Posterior cingulate gyrus (tissue), 11 donors: ENCODE results near the gene LYAR.

ENCODE experiments used
- DNase-seq, 10 donors: peaks; one replicate each; pipeline versions ENCODE4 v3.0.0 to v3.0.0-alpha.2; 2020 to 2021; ENCODE audit warnings: mixed read lengths in 3 of 10
- intact Hi-C: fragments of 100-400 bp; cut with DNase I; formaldehyde crosslinking; loops from one replicate; pipeline ENCODE4 v1.15.1; 2023

LYAR gene

DNA sequence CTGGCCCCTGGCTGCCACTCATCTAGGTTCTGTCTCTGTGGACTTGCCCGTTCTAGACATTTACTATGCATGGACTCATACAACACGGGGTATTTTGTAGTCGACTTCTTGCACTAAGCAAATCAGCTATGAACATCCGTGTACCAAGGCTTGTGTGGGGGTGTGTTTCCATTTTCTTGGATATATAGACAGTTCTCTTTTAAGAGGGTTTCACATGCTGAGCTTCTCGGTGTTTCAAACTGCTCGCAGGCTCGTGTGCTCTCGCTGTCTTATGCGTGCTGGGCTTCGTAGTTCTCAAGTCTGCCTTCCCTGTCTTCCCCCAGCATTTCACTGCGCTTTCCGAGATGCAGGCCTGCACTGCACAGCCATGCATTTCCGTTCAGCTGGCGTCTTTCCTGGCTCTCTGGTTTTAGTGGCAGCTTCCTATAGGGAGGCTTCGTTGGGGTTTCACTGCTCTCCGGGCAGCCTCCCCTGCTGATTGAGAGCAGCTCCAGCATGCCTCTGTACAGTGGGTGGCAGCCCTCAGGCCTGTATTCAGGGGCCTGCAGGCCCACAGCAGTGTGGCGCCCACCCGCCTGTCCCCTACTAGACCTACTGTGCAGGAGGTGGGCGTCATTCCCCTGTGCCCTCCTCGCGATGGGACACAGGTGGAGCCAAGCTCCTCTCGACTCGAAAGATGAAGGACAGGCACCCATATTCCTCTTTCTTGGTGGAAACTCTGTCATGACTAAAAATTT, 27.7 kb upstream of the LYAR start:
- no peak for DNase-seq
- intact Hi-C loops: no loop called here

DNA sequence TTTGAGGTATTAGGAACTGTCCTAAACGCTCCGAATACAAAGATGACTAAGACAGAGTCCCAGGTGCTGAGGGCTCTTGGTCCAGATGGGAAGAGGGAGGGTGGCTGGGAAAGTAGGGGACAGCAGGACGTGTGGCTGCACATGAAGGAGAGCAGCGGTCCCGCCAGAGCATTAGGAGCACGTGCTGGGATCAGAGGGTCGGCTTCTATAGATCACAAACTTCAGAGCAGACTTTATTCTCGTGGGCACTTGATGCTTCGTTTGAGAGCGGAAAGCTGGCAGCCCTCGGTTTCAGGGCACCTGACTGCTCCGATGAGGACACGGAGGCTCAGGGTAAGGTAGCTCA, 26.2 kb upstream of the LYAR start:
- intact Hi-C loops: no loop called here
- no peak for DNase-seq

DNA sequence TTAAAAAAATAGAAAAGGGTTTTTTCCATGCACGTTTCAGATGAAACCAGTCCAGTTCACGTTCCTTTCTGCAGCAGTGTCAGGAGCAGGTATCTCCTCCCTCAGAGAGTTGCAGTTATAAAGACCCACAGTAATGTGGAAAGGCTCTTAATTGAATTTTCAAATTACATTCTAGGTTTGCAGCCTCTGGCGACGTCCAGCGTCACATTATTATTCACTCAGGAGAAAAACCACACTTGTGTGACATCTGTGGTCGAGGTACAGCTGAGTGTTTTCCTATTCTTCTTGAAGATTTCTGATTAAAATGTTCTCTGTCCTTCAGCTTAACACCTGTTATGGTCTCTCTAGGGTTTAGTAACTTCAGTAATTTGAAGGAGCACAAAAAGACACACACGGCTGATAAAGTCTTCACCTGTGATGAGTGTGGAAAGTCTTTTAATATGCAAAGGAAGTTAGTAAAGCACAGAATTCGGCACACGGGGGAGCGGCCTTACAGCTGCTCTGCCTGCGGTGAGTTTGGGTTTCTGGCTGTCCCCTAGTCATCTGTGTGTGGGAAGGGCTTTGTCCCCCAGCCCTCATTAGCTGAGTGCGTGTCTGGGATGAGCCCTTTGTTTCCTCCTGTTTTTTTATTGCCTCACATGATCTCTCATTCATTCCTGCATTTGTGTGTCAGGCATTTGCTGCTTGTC, 25.7 kb upstream of the LYAR start:
- intact Hi-C loops: no loop called here
- DNase-seq: no peak

DNA sequence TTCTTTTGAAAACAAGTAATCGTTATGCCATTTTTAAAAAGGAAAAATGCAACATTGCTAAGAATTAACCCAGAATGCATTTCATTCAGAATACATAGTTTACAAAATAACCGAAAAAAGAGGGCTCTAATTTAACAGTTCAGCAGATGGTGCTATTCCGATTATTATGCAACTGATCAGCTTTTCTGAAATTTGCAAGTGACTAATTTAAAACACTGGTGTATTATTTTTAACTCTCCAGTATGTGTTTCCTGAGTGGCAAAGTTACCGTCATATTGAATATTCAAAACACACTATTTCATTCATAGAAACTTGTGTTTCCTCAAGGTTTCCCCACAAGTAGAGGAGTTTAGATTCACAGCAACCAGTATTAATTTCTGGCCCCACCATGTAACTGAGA, 21.2 kb upstream of the LYAR start:
- no peak for DNase-seq
- intact Hi-C loops: no loop called here

DNA sequence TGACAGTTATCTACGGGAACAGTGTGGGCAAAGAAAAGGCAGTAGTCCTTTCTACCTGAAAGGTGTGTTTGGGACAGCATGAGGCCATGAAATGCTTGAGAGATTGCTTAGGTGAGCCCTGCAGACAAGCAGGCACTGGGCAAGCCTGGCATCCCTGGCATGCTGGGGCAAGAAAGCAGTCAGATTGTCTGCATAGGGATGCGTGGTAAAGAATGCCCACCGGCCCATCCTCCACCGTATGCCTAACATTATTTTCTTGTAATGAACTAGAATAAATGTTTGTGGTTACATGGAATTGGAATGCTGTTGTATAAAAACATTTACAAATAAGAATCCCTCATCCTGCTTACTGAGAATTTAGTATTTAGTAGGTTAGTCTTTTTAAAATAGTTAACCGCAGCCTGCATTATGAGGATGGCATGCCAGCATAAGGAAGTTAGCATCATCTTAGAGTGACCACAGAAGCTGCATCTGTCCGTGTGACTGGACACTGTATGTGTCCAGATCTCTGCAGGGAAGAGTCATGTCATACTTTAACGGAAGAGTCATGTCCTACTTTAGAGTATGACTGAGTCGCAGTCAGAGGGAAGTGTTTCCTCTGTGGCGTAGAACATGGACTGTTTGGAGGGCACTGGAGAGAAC, 19.0 kb upstream of the LYAR start:
- intact Hi-C loops: no loop called here
- no peak for DNase-seq

DNA sequence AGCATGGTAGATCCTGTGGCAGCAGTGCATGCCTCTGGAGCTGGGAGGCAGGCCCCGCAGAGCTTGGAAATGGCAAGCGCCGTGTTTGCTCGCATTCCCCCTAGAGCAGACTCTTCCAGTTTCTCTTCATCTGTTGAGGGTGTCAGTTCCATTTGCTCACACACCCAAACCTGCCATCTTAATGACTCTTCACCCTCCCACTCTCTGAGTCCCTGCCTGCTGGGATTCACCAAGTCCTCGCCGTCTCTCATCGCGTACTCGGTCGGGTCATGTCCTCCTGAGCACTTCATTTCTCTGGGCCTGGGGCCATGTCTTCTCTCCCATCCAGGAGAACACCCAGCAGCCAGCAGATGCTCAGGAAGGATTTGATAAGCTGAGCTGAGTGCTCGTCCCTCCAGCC, 17.0 kb upstream of the LYAR start:
- intact Hi-C loops: no loop called here
- DNase-seq: no peak

DNA sequence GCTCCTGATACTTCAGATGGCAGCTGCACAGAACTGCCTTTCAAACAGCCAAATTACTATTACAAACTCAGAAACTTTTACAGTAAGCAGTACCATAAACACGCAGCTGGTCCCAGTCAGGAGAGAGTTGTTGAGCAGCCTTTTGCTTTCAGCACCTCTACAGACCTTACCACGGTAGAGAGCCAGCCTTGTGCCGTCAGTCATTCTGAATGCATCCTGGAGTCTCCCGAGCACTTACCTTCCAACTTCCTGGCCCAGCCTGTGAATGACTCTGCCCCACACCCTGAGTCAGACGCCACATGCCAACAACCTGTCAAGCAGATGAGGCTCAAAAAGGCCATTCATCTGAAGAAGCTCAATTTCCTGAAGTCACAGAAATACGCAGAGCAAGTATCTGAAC, 12.5 kb upstream of the LYAR start:
- intact Hi-C loops: no loop called here

DNA sequence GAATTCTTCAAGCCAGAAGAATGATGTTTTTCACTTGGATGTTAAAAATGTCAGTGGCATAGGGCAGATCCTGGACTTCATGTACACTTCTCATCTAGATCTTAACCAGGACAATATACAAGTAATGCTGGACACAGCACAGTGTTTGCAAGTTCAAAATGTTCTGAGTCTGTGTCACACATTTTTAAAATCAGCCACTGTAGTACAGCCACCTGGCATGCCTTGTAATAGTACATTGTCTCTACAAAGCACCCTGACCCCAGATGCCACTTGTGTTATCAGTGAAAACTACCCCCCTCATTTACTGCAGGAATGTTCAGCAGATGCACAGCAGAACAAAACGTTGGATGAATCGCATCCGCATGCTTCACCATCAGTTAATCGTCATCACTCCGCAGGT, 12.0 kb upstream of the LYAR start:
- intact Hi-C loops: no loop called here

More for the DNA sequence above, 12.5 kb upstream of the LYAR start:
- DNase-seq: no peak

DNA sequence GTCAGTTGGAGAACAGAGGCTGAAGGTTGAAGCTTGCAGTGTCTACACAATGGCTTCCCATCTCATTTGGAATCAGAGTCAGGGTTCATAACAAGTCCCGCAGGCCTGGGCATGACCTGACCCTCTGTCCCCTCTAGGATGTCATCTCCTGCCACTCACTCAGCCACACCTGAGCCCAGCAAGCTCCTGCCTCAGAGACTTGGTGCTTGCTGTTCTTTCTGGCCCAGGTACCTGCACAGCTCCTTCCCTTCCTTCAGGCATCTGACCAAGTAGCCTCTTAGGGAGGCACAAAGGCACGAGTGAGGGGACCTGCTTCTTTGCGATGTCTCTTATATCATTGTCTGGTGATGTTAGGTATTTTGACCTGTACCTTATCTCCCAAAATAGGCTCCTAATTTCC, 9.1 kb upstream of the LYAR start:
- intact Hi-C loops: no loop called here
- no peak for DNase-seq

More for the DNA sequence above, 12.0 kb upstream of the LYAR start:
- DNase-seq: no peak

DNA sequence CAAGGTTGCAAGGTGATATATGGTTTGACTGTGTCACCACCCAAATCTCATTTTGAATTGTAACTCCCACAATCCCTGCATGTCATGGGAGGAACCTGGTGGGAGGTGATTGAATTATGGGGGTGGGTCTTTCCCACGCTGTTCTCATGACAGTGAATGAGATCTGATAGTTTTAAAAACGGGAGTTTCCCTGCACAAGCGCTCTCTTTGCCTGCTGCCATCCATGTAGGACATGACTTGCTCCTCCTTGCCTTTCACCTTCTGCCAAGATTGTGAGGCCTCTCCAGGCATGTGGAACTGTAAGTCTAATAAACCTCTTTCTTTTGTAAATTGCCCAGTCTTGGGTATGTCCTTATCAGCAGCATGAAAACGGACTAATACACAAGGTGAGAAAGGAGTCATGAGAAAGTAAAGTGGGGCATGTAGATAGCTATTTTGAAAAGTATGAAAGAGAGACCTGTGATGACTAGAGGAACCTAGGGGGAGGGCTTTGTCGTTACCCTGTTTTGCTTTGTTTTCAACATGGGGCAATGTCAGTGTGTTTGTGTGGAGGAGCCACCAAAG, 6.4 kb upstream of the LYAR start:
- intact Hi-C loops: no loop called here
- DNase-seq: no peak

DNA sequence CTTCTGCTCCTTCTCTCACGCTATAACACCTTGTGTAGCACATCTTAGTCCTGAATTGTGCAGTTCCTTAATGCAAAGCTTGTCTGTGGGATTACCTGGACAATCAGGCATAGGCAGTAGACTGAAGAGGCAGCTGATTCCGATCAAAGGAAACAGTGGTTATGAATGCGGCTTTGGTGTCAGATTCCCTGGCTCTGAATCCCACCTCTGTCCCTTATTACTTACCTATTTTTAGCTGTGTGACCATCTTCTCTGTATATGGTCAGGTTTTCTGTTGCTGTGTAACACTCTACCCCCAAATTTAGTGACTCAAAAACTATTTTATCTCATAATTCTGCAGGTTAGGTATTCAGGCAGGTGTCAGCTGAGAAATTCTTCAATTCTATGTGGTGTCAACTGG, 3.3 kb upstream of the LYAR start:
- no peak for DNase-seq
- intact Hi-C loops: no loop called here

DNA sequence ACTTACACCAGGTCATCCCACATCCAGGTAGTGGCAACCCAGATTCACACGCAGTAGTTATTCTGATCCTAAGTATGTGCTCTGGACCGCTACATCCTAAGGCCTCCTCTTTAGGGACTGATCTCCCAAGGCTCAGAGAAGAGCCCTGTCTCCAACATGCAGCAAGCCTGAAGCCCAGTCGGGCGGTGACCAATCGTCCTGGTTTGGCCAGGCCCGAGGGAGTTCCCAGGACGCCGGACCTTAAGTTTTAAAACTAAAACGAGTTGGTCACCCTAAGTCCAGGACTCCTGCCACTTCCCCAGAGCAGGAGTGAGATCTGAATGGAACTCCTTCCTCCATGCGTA, 385 bp downstream of the LYAR start:
- intact Hi-C loops: no loop called here
- no peak for DNase-seq

DNA sequence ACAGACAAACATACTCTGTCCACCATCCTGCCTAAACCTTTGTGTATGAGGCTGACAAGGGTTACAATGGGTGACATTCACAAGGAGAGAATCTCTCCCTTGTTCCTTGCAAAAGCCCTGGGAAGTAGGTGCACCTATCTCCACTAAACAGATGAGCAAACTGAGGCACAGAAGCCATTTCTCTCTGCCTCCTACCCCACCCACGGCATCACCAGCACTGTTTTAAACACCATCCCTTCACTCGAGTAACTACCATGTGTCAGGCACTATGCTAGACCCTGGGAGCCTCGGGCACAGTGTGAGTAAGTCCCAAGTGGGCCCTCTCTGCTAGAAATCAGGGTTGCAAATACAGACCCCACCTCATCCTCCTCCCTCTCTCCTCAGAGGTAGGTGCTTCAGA, 899 bp downstream of the LYAR start:
- intact Hi-C loops: no loop called here
- DNase-seq: no peak

DNA sequence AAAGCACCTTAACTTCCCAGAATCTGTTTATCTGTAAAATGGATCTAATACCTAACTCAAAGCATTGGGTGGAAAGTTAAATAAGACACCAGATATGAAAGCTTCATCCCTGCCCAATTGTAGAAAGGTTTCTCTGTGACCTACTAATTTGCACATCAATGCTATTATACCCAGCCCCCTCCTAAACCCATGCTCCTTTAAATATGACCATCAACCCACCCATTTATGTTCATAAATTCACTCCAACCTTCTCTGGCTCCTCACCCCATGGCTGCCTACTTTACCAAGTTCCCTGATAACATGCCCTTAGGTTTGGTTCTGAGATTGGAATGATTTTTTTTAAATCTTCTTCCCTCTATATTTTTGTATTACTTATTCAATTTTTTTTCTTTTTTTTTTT, 1.9 kb downstream of the LYAR start:
- no peak for DNase-seq
- intact Hi-C loops: no loop called here

DNA sequence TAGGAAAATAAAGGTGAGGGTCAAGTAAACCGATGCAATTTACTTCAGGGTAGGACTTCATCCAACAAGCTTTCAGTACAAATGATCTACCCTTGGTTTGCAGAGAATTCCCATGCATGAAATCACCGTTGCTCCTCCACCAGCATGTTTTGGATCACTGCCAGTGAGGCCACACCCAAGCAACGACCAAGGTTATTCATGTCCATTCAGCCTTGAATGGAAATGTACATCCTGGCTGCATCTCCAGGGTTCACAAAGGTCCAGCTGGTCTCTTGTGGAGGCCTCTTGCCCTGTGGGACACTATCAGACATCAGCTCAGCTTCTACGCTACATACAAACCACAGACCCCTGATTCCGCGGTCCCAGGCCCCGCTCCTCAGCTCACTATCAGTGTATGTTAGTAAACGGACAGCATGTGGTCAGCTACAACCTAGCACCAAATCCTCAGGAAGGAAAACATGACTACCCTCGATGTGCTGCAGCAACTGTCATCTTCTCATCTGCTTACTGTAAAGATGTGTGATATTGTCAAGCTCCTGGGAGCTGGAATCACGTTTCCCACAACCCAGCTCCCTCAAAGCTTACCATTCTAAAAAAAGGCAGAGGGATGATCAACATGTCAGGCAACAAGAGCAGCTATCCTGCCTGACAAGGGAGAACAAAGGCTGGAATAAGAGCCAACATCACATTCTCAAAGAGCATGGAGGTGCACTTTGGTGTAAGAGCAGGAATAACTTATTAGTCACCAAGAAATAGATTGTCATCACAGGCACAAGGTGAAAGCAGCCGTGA, 4.9 kb downstream of the LYAR start:
- no peak for DNase-seq
- intact Hi-C loops: no loop called here

DNA sequence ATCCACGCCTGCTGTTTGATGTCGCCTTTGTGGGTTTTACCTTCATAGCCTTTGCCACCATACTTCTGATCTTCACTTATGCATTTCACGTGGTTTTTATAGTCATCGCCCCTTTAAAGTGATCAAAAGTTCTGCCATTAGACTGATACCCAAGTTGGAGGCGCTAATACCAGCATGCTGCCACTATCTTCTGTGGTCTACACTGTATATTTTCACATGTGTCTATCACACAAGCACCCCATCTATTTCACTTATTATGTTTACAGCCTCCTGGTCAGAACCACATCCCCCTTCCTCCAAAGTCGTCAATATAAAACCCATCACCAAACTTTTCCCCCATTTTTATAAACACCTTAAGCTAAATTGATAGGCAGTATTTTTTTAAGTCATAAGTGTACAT, 8.2 kb downstream of the LYAR start:
- DNase-seq: no peak
- intact Hi-C loops: no loop called here

DNA sequence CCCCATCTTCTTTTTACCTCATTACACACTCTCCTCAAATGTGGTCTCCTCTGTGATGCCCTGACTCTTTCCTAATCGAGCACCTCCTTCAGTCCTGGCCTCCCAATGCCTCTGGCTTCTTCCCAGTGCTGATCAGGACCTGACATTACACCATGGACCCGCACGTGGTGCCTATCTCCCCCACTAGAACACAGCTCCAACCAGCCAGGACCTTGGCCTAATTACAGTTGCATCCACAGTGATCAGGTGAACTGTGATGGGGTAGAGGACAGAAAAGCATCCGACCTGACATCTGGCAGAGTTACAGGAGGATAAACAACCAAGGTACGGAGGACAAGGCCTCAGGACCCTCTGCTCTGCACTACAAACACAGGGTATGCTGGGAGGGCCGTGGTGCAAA, 12.4 kb downstream of the LYAR start:
- DNase-seq: no peak
- intact Hi-C loops: no loop called here

DNA sequence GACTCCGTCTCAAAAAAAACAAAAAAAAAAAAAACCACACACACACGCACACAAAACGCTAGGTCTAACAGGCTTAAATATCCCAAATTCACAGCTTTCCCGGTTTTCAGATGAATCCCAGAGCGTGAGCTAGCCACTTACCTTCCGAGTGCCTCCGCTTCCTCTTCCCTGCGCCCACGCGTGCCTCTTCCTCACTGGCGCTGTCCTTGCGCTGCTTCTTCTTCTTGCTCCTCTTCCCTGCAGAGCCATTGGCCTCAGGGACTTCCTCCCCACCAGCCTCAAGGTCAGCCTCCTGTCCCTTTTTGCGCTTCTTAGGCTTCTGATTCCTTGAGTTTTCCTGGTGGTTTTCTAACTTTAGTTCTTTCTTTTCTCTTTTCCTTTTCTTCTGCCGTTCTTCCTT, 15.7 kb downstream of the LYAR start:
- intact Hi-C loops: no loop called here
- DNase-seq: no peak

DNA sequence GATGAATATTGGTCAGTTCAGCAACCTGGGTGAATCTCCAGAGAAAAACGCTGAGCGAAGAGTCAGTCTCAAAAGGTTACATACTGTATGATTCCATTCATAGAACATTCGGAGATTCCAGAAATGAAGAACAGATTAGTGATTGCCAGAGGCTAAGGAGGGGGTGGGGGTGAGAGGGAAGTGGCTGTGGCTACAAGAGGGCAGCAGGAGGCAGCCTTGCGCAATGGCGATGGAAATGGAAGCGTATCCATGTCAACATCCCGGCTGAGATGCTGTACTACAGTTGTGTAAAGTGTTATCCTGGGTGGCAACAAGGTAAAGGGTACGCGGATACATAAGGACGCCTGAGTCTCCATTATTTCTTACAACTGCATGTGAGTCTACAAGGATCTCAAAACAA, 18.0 kb downstream of the LYAR start:
- no peak for DNase-seq
- intact Hi-C loops: no loop called here

DNA sequence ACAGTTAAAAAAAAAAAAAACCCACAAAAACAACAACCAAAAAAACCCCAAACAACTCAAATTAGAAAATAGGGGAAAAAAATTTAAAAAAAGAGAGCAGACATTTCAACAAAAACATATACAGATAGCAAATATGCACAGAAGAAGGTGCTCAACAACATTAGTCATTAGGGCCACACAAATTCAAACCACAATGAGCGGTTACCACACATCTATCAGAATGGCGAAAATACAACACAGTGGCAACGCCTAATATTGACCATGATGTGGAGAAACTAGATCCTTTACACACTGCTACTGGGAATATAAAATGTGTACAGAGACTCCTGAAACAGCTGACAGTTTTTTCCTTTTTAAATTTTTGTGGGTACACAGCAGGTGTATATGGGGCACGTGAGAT, 19.4 kb downstream of the LYAR start:
- intact Hi-C loops: no loop called here
- no peak for DNase-seq

DNA sequence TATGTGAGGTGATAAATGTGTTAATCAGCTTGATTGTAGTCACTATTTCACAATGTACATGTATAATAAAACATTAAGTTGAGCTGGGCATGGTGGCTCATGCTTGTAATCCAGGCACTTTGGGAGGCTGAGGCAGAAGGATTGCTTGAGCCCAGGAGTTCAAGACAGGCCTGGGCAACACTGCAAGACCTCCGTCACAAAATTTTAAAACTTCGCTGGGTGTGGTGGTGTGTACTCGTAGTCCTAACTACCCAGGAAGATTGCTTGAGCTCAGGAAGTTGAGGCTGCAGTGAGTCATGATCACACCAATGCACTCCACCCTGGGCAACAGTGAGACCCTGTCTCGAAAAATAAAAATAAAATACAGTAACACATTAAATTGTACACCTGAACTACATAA, 20.1 kb downstream of the LYAR start:
- intact Hi-C loops: no loop called here
- DNase-seq: no peak
